HG02870 (cell line): ENCODE measurements around the gene UBASH3B.
"Not testable (repeated sequence)": the region's sequence is repeated elsewhere in the genome, so short reads cannot be mapped to it uniquely, and the experiment has no call there.

ENCODE experiments used
- ATAC-seq: cut with Tn5 transposase; IDR thresholded peaks from one replicate; pipeline ENCODE4 v1.9.1; 2021; ENCODE audit warnings: mild to moderate bottlenecking, moderate library complexity; ENCODE audit not compliant: unreplicated experiment

Gene UBASH3B, protein sequence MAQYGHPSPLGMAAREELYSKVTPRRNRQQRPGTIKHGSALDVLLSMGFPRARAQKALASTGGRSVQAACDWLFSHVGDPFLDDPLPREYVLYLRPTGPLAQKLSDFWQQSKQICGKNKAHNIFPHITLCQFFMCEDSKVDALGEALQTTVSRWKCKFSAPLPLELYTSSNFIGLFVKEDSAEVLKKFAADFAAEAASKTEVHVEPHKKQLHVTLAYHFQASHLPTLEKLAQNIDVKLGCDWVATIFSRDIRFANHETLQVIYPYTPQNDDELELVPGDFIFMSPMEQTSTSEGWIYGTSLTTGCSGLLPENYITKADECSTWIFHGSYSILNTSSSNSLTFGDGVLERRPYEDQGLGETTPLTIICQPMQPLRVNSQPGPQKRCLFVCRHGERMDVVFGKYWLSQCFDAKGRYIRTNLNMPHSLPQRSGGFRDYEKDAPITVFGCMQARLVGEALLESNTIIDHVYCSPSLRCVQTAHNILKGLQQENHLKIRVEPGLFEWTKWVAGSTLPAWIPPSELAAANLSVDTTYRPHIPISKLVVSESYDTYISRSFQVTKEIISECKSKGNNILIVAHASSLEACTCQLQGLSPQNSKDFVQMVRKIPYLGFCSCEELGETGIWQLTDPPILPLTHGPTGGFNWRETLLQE

DNA sequence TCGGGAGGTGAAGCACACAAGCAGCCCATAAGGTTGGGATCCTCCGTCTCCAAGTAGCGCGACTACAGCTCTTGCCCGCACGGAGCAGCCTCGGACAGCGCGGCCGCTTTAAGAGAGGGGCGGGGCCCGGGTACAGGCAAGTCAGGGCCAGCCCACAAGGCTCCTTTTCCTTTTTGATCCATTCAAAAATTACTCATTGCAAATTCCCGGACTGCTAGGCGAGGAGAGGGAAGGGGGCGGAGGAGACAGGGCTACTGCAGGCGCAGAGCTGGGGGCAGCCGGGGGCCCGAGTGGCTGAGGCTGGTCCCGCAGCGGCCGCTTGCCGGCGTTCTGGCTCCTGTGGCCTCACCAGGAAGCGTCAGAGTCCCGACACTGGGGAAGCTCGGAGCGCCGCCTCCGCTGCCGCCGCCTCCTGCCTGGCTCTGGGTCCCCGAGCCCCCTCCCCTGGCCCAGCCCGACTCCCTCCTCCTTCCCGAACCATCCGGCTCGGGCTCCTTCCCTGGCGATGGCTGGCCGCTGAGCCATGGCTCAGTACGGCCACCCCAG is at the start of gene UBASH3B:
Gene UBASH3B (plus strand): TSS at position 196 of the 546 bp plus-strand sequence. CDS start 328 bp downstream, at position 524.
- ATAC-seq, result peak; percentile 74

DNA sequence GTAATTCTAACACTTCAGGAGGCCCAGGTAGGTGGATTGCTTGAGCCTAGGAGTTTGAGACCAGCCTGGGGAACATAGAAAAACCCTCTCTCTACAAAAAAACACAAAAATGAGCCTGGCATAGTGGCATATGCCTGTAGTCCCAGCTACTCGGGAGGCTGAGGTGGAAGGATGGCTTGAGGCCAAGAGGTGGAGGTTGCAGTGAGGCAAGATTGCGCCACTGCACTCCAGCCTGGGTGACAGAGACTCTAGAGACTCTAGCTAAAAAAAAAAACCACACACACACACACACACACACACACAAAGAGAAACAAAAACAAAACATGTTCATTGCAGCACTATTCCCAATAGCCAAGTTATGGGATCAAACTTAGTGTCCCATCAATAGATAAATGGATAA is 48.4 kb upstream of the UBASH3B start:
- ATAC-seq, result not testable (repeated sequence)

DNA sequence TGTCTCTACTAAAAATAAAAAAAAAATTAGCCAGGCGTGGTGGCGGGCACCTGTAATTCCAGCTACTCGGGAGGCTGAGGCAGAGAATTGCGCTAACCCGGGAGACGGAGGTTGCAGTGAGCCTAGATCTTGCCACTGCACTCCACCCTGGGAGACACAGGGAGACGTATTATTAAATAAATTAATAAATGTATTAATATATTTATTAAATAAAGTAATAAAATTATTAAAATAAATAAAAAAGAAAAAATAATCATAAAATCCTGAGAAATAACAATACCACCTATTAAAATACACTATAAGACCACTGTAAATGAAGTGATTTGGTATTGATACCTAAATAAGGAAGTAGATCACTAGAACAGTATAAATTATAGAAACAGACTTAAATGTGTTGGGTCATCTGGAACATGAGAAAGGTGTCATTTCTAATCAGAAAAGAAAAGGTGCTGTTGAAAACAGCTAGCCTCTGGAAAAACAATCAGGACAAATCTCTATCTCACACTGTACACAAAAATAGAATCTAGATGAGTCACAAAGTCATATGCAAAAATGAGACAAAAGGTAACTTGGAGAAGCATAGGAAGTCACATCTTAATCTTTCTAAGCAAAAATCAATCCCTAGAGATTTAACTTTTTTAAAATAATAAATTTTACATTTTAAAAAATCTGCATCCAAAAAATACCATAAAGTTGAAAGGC is 43.2 kb upstream of the UBASH3B start:
- ATAC-seq, result no peak

DNA sequence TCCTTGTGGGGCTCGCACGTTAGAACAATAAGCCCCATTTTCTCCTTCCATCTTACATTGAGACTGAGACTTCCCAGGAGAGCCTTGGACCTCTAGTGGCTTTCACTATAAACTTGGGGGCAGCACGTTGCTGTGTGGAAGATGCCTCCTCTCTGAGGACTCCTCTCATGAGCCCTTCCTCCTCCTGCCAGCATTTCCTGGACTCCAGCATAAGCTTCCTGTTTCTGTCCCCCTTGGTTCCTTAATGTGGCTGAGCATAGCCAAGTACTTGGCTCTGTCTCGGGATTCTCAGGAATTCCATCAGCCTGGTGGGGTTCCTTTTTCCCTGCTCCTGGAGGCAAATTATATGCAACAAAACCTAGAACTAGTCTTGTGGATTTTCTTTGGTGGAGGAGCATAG is 38.8 kb upstream of the UBASH3B start:
- no peak for ATAC-seq

DNA sequence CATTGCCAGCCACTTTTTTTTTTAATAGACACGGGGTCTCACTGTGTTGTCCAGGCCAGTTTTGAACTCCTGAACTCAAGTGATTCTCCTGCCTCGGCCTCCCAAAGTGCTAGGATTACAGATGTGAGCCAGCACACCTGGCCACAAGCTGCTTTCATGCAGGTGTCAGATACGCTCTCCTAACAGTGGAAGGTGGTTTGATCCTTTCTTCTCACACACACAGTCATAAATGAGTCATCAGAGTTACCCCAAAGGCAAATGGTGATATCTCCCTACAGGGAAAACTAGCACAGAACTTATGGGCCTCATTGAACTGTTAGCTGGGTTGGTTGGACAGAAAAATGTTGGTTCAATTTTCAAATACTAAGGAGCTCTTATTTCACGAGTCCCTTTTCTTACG is 38.2 kb upstream of the UBASH3B start:
- ATAC-seq, result no peak

DNA sequence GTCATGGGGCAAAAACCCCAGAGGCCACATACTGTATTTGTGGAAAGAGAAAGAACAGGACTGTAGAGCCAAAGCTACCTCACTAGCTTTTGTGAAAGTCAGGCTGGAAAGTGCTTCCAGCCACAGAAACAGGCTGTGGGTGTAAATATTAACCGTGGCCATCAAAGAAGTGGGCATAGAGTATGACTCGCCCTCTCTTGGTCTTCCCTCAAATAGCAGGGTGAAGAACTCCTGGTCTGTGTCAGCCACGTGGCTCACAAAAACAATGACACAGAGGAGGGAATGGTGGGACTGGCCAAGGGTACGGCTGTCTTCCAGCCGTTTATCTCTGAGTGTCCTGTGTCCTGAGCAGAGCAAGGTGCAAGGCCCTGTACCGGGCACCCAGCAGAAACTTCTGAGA is 37.6 kb upstream of the UBASH3B start:
- no peak for ATAC-seq

DNA sequence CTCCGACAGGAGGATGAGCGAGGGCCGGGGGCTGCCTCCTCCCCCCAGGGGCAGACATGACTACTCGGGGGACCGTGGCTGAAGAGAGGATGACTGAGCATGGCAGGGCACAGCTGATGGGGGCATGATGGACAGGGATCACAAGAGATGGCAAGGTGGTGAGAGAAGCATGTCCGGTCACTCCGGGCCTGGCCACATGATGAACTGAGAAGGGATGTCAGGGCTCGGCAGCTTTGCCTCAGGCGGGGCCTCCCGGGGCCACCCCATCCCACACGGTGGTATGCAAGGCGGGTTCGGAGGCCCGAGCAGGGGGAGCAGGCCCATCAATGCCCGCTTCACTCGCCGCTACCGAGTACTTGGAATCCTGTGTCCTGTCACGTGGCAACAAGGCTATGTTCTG is 36.6 kb upstream of the UBASH3B start:
- no peak for ATAC-seq

DNA sequence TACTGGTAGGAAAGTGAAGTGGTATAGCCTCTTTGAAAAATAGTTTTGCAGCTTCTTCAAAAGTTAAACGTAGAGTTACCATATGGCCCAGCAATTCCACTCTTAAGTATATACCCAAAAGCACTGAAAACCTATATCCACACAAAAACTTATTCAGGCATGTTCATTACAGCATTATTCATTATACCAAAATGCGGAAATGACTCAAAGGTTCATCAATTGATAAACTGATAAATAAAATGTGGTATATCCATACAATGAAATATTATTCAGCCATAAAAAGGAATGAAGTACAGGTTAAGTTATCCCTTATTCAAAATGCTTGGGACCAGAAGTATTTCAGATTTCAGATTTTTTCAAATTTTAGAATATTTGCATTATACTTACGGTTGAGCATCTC is 35.8 kb upstream of the UBASH3B start:
- ATAC-seq, result no peak

DNA sequence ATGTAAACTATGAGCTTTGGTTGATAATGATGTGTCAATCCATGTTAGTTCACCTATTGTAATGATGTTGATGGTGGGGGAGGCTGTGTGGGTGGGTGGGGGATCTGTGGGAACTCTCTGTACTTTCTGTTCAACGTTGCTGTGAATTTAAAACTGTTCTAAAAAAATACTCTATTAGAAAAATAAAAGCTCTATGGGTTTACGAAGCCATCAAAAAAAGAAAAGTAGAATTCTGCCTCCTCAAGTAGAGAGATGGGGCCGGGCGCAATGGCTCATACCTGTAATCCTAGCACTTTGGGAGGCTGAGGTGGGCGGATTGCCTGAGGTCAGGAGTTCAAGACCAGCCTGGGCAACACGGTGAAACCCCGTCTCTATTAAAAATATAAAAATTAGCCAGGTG is 30.0 kb upstream of the UBASH3B start:
- ATAC-seq, result not testable (repeated sequence)

DNA sequence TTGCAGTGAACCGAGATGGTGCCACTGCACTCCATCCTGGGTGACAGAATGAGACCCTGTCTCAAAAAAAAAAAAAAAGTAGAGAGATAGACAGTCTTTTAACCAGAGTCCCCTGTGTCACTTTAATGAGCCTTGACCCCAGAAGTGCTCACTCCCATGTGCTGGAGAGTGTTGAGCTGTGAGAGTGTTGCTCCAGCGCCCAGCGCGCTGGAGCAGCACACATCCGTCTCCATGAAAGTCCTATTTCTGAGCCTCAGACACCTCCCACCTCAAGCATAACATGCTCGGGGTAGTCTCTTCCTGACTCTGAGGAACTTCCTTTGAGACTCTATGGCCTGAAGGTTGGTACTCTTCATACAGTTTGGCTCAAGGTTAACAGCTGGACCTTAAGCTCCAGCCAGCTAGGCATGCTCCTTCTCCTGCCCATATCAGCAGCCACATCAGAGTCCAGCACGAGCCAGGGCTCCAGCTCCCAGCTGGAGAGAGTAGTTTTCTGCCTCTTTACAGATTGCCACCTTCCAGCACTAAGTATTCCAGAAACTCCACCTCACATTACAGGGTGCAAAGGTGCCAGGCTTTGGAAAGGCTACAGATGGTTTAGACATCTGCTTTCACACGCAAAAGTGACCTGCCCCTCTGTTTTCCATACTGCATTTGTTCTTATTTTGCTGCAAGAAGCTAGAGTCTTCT is 29.4 kb upstream of the UBASH3B start:
- no peak for ATAC-seq

DNA sequence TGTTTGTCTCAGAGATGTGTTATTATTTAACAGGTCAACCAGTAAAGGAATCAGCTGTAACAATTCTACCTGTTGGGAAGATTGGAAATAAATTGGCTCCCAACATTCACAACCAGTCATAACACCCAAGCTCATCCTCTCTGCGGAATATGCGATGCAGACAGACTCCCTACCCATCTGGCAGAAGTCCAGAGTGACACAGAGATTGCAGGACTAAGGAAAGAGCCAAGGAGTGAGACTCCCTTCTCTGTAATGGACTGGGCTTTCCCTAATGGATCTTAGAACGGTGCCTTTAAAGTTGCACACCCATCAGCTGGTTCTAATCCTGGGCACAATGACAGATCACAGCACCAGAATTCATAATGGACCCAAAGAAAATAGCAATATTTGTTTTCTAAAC is 27.8 kb upstream of the UBASH3B start:
- no peak for ATAC-seq

DNA sequence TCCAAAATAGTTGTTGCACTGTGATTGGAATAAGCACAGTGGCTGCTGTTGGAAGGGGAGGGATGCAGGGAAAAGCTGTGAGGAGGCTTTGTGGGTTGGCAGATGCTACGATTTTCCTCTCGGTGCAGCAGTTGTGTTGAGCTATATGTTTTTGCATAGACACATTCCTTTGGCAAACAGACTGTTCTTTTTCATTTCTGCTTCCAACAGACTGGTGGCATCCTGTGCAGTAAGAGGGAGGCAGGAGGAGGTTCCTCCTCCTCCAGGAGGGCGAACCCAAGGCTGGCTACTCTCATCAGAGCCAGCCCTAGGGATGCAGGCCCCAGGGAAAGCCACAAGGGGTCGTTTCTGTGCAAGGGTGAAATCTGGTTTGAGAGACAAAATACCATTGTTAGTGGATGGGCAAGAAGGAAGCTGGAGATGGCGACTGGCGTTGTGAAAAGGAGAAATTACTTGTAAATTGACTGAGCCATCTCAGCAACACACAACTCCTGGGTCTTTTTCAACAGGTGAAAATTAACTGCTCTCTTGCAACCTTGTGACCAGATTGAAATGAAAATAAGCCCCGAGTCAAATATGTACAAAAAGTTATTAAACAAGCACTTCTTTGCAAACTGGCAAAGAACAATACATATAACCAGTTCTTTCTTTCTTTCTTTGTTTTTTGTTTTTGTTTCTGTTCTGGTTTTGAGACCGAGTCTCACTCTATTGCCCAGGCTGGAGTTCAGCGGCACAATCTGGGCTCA is 26.5 kb upstream of the UBASH3B start:
- ATAC-seq, result no peak

DNA sequence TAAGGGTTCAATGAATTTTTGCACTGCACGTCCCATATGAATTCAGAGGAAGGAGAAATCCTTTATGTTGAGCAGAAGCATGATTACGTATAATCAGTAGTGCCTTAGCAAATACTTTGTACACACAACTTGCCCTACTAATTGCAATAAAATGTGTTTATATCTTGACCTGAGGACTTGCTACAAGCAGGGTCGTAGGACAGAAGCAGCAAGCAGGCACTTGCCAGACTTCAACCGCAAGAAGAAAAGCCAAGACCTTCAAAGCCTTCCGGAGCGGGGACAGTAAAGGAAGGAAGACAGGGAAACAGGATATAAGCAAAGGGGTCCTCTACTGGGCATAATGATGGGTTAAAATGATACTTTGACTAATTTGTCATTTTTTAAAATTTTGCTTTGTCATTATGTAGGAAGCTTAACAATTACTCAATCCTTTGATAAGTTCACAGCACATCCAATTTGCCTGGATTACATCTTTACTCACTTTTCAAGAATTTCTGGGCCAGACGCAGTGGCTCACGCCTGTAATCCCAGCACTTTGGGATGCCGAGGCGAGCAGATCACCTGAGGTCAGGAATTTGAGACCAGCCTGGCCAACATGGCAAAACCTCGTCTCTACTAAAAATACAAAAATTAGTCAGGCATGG is 23.2 kb upstream of the UBASH3B start:
- no peak for ATAC-seq

DNA sequence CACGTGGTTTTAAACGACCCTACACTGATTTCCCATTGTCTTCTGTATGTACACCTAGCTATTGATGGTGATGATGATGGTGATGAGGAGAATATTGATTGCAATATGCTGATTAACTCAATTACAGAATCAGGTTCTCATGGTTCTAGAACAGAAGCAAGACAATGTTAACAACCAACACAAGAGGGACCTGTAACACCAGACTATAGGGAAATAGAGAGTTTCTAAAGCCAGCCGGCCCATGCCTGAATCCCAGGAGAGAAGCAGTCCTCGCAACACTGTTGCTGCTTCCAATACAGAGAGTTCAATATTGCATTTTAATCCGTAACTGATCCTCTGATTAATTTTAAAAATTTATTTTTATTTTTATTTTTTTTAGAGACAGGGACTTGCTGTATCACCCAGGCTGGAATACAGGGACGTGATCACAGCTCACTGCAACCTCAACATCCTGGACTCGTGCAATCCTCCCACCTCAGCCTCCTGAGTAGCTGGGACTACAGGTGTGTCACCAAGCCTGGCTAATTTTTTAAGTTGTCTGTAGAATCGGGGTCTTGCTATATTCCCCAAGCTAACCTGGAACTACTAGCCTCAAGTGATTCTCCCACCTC is 22.2 kb upstream of the UBASH3B start:
- no peak for ATAC-seq

DNA sequence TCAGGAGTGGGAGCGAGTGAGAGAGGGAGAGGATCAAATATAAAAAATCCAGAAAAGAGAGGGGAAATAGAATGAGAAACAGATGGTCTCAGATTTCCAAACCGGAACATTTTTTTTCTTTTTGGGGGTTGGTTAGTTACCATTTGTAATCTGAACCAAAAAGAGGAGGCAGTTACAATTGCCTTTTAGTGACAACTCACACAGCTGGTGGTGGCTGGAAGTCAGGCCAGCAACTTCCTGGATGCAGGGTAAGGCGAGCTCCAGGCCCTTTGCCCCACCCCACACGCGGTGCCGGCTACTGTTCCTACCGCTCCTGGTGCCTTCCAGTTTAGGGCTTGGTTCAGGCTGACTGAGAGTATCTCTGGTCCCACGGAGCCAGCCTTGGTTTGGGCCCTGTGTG is 21.0 kb upstream of the UBASH3B start:
- no peak for ATAC-seq

DNA sequence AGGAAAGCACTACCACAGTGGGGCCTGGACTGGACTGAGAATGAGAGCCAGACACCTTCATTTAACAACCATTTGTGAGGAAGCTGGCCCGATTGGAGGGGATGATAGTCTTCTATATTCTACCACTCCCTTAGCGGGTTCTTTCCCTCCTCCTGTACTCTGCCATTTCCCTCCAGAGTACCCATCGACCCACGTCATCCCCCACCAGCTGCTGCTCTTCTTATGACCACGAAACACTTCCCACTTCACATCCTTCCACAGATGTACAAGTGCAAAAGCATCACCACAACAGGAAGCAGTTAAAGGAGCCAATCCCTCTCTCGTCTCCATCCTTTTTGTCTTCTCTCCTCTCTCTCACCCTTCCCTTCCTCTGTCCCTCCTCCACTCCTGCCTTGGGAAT is 18.0 kb upstream of the UBASH3B start:
- no peak for ATAC-seq

DNA sequence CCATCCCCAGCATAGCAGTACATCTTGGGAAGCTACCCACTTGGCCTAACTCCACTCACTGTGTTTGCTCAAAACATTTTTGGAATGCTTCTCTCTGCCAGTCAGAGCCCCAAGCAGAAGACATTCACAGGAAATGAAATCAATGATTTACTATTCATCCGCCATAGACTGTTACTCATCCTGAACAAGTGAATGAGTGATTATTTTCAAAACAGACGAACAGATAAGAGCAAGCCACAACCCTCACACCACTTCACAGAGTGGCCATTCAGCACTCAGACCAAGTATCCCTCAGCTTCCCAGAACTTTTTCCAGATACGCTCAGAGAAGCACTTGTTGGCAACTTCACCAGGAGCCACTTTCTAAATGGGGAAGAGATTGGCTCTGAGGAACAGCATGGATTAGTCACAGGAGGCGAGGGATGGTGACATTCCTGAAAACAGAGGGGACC is 13.0 kb upstream of the UBASH3B start:
- ATAC-seq, result no peak

DNA sequence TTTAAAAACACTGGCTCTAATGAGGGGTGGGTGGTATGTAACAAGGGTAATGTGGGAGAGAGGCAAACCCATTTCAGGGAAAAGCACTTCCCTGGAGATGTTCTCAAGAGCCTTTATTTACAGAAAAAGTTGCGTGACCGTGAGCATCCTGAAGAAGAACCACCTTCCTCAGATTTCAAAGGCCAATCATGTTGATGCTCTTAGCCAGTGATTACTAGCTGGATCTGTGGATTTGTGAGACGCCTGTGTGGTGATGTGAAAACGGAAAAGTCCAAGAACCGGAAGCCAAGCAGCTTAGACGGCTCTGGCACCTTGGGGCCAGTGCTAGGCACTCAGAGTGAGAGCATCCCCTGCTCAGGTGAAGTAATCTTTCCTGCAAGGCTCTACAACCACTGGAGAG is 12.6 kb upstream of the UBASH3B start:
- ATAC-seq, result no peak

DNA sequence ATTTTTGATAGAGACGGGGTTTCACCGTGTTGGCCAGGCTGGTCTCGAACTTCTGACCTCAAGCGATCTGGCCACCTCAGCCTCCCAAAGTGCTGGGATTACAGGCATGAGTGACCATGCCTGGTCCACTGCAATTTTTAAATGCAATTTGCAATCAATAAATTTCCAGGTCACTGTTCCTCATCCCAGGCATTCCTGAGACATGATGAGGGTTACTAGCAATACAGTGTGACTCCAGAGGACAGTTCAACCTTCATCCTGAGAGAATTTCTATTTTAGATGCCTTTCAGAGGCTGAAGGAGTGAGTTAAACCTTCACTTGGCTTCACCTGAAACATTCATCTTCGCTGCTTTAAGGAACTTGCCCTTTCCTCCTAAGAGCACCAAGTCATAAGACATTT is 9.7 kb upstream of the UBASH3B start:
- no peak for ATAC-seq
